GM12801 (cell line): ENCODE data around the gene ZNF341.

ENCODE experiments used
- CTCF ChIP-seq: IDR thresholded peaks from one replicate; pipeline ENCODE4 v1.5.1; 2011; ENCODE audit warnings: control low read depth; ENCODE audit not compliant: insufficient read length; ENCODE audit errors: extremely low read depth

ZNF341 gene

GRCh38 chr20:33719989-33720709, 11.6 kb upstream of the ZNF341 start, which contains the start of gene PXMP4:
TSS of gene PXMP4 (minus strand) at chr20:33720310. CDS start at chr20:33720207, 103 bp downstream.
- TF ChIP-seq CTCF, result no peak

GRCh38 chr20:33721391-33722140, 10.2 kb upstream of the ZNF341 start:
- TF ChIP-seq CTCF, result no peak

- no peak for TF ChIP-seq CTCF
These were observed 7.2 kb upstream of the ZNF341 start for GRCh38 chr20:33724439-33725094.

- no peak for TF ChIP-seq CTCF
These were observed 6.1 kb upstream of the ZNF341 start for GRCh38 chr20:33725607-33726264.

- TF ChIP-seq CTCF, result no peak
These were observed 4.7 kb upstream of the ZNF341 start for GRCh38 chr20:33727115-33727479.

- TF ChIP-seq CTCF, result no peak
These were observed 4.0 kb upstream of the ZNF341 start for GRCh38 chr20:33727806-33728205.

GRCh38 chr20:33728463-33728862, 3.3 kb upstream of the ZNF341 start:
- no peak for TF ChIP-seq CTCF
